ENCODE results near the gene CHD9. TPM values are rescaled to one million over a fixed set of nuclear protein-coding genes. Genes with fewer than 3 reads are reported as not detected.

Gene CHD9
- total RNA-seq, 4 donors from 2014 or later, result 45.2 to 64.0 (median 49.5) TPM

DNA sequence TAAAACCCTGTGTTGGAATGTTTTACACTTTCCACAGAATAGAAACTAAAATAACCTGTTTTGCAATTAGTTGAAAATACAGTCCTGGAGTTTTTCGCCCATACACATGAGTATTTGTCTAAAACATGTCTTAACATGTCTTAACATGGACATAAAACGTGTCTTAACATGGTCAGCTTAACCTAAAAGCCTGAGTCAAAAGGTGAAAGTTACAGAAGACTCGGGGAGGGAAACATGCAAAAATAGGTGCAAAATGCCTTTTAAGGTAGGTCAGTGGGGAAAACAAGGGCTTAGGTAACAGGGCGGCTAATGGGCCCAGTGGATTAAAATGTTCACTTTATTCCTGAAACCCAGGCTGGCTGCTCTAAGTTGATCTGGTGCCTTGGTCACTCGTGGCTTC, 323.3 kb downstream of the CHD9 start:
- no peak for DNase-seq (ENCODE audit: extremely low spot score)
- 48% methylated on average over 5 of the region's 5 CpGs for WGBS
- H3K27me3 ChIP-seq, result peaks cover 0 to 30% (median 9%) of the 10 kb centered on the region in 4 donors
- H3K36me3 ChIP-seq, result no peaks in the 10 kb centered on the region
- H3K9me3 ChIP-seq, result no peaks in the 10 kb centered on the region
- TF ChIP-seq POLR2A (IDR thresholded peaks at IDR 0.05; ENCODE audit: low read depth), result no peak
- TF ChIP-seq POLR2AphosphoS5 (IDR thresholded peaks at IDR 0.05), result no peak
- no peak for TF ChIP-seq EP300 (IDR thresholded peaks at IDR 0.05)
- TF ChIP-seq, protein P1, sequence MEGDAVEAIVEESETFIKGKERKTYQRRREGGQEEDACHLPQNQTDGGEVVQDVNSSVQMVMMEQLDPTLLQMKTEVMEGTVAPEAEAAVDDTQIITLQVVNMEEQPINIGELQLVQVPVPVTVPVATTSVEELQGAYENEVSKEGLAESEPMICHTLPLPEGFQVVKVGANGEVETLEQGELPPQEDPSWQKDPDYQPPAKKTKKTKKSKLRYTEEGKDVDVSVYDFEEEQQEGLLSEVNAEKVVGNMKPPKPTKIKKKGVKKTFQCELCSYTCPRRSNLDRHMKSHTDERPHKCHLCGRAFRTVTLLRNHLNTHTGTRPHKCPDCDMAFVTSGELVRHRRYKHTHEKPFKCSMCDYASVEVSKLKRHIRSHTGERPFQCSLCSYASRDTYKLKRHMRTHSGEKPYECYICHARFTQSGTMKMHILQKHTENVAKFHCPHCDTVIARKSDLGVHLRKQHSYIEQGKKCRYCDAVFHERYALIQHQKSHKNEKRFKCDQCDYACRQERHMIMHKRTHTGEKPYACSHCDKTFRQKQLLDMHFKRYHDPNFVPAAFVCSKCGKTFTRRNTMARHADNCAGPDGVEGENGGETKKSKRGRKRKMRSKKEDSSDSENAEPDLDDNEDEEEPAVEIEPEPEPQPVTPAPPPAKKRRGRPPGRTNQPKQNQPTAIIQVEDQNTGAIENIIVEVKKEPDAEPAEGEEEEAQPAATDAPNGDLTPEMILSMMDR (IDR thresholded peaks at IDR 0.05), result no peak
- intact Hi-C loops (cut with DNase I), result no loop called here
- H3K27ac ChIP-seq (replicated peaks in 1 of 4), result no peak overlapping the region
- H3K4me1 ChIP-seq, result peaks cover 3 to 6% (median 5%) of the 10 kb centered on the region in 4 donors
- H3K4me3 ChIP-seq, result no peak overlapping the region

Small RNA genes within 50 kb of the gene (small RNA-seq; reads per million reads assigned to genes)
- gene RF01210 (0 reads per million in 3 donors), gene RNA5SP427 (0 to 0.08 (median 0) reads per million in 3 donors)

Other genes starting within 250 kb of the CHD9 start
- 1 to 10 TPM in 1 of 4 donors, under 1 TPM in 3; 0.19 to 1.2 (median 0.42) TPM for gene CHD9NB, start 2.1 kb upstream of the CHD9 start, total RNA-seq